ENCODE data around the gene PGBD5. TPM values are rescaled to one million over a fixed set of nuclear protein-coding genes. Genes with fewer than 3 reads are reported as not detected.
A peak's percentile ranks its signal among the peaks of the same experiment; 100 is the strongest.

PGBD5 gene
- total and polyA plus RNA-seq, 9 of the 15 experiments (the other 6 are each of a cell fraction or from before 2014, with no cell fraction given): under 0.01 to 0.40 (median 0.10) TPM; not detected in 3

DNA sequence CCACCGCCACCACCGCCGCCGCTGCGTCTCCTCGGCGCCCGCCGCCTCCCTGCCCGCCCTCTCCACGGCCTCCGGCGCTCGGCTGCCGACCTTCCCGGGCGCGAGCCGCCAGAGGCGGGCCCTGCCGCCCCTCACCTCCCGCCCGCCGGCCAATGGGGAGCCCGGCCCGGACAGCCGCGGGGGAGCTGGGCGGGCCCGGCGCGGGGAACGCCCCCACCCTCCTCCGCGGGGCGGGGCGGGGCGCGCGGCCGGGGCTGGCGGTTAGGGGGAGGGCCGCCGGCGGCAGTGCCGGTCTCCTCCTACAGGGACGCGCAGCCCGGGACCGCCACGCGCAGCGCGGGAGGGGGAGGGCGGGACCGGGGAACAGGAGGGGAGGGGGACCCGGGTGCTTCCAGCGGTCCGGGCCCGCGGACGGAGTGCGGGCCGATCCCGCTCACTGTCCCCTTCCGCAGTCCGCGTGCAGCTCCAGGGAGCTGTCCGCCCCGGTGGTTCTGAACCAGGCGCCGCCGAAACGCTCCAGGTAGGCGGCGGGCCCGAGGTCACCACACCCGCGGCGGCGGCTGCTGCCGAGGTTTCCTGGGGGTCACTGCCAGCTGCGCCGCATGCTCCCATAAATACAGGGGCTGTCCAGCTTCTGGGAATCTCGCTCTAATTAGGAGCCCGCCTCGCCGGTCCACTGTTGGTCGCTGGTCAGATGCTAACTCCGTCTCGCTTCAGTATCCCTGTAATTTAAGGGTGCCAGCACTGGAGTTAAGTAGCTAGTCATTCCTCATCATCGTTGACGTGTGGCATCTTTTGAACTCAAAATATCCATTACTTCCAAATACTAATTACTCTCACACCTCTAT is at the start of gene PGBD5 (continued):
- TF ChIP-seq ZNF407 (IDR thresholded peaks at IDR 0.05; ENCODE audit: low read depth) (no peak), SRSF3 (IDR thresholded peaks at IDR 0.05; ENCODE audit: insufficient read depth, low read length) (no peak), E2F3 (CRISPR knock-in tag; IDR thresholded peaks at IDR 0.05) (peak; percentile 41; the same call in 1 of the 2 replicates), FUS (optimal IDR thresholded peaks at IDR 0.05; ENCODE audit: low read depth, low read length) (no peak), ZSCAN32 (CRISPR knock-in tag; IDR thresholded peaks at IDR 0.05) (no peak), ZNF785 (CRISPR knock-in tag; IDR thresholded peaks at IDR 0.05) (no peak), ZNF551 (CRISPR knock-in tag; IDR thresholded peaks at IDR 0.05) (no peak), POLR2G (IDR thresholded peaks at IDR 0.05; ENCODE audit: low read depth, low read length) (no peak), ZNF766 (CRISPR knock-in tag; conservative IDR thresholded peaks at IDR 0.05) (peak; percentile 80), TAF1 (IDR thresholded peaks at IDR 0.05; ENCODE audit: control insufficient read depth, extremely low read depth, insufficient read depth, low read length, severe bottlenecking) (no peak), HNRNPL (IDR thresholded peaks at IDR 0.05; ENCODE audit: low read depth, low read length) (no peak), BCL6 (CRISPR knock-in tag; IDR thresholded peaks at IDR 0.05) (no peak), TSC22D4 (tag; IDR thresholded peaks at IDR 0.05) (no peak), TBP (optimal IDR thresholded peaks at IDR 0.05; ENCODE audit: low read depth, low read length) (no peak), PML (IDR thresholded peaks at IDR 0.05; ENCODE audit: low read length) (no peak), ZEB2 (IDR thresholded peaks at IDR 0.05) (no peak), ARNT (IDR thresholded peaks at IDR 0.05) (no peak), TGIF2 (CRISPR knock-in tag; IDR thresholded peaks at IDR 0.05) (peak; percentile 35; the same call in 1 of the 2 replicates)
- TF ChIP-seq, protein P1, sequence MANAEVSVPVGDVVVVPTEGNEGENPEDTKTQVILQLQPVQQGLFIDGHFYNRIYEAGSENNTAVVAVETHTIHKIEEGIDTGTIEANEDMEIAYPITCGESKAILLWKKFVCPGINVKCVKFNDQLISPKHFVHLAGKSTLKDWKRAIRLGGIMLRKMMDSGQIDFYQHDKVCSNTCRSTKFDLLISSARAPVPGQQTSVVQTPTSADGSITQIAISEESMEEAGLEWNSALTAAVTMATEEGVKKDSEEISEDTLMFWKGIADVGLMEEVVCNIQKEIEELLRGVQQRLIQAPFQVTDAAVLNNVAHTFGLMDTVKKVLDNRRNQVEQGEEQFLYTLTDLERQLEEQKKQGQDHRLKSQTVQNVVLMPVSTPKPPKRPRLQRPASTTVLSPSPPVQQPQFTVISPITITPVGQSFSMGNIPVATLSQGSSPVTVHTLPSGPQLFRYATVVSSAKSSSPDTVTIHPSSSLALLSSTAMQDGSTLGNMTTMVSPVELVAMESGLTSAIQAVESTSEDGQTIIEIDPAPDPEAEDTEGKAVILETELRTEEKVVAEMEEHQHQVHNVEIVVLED (CRISPR knock-in tag; IDR thresholded peaks at IDR 0.05): no peak

All from K562 (cell line).